DOHH2 (cell line): ENCODE measurements around the gene LATS2.

Source experiments
- CTCF ChIP-seq: fragments of 200-600 bp; sonication (generic); IDR thresholded peaks from one replicate; pipeline ENCODE4 v1.5.1; 2014; ENCODE audit warnings: antibody characterized with exemption, mild to moderate bottlenecking, low read depth, low read length; ENCODE audit not compliant: poor library complexity, severe bottlenecking
- EZH2phosphoT487 ChIP-seq: fragments of 200-600 bp; sonication (generic); IDR thresholded peaks from 2 replicates; pipeline ENCODE4 v1.6.1; 2017; ENCODE audit warnings: borderline replicate concordance, mild to moderate bottlenecking, antibody characterized with exemption, low read length, moderate library complexity, mixed read lengths

- TF ChIP-seq CTCF (no peak), EZH2phosphoT487 (no peak)
These were observed 80.5 kb downstream of the LATS2 start for GRCh38 chr13:20980899-20981298.
